ENCODE results near the gene HINT3.

HINT3 gene

DNA sequence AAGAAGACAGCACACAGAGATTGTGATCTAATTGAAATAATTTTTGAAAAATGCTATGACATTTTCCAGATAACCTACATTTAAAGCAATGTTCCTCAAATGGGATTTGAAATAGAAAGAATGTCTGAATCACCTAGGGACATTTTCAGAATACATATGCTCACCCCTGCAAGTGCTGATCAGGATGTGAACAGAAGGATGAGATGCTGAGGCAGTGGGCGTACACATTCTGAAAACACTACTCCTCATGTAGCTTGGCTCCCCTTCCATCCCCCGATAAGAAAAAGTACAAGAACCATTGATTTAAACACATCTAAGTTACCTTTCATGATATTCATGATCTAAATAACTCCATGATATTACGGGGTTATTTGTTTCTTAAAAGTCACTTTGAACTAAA, 29.9 kb upstream of the HINT3 start:
- H3K36me3 ChIP-seq (ENCODE audit: insufficient read depth, low read length) = peaks cover 48% of the 10 kb centered on the region; the same call in 1 of the 2 replicates
- no peak overlapping the region for H3K9ac ChIP-seq (ENCODE audit: low read depth, low read length, poor library complexity, severe bottlenecking)
- no peak overlapping the region for H3K4me3 ChIP-seq (ENCODE audit: low read length, poor library complexity, severe bottlenecking)
- H2AFZ ChIP-seq (ENCODE audit: low read length) = no peak overlapping the region
- H3K9me3 ChIP-seq (ENCODE audit: insufficient read depth, low read depth, low read length) = no peaks in the 10 kb centered on the region
- no peak overlapping the region for H3K4me2 ChIP-seq (ENCODE audit: low read depth, low read length, poor library complexity, severe bottlenecking)
- H3K4me1 ChIP-seq (ENCODE audit: insufficient read depth, low read length, poor library complexity, severe bottlenecking) = peaks cover 27% of the 10 kb centered on the region
- H3K27me3 ChIP-seq (ENCODE audit: insufficient read depth, low read length, poor library complexity, severe bottlenecking) = no peaks in the 10 kb centered on the region
- no peaks in the 10 kb centered on the region for H3K79me2 ChIP-seq (ENCODE audit: insufficient read depth, low read length)
- no peaks in the 10 kb centered on the region for H4K20me1 ChIP-seq (ENCODE audit: insufficient read depth, low read length, poor library complexity, severe bottlenecking)
- H3F3A ChIP-seq (ENCODE audit: low read depth) = no peaks in the 10 kb centered on the region
- TF ChIP-seq EZH2phosphoT487 (IDR thresholded peaks at IDR 0.05; ENCODE audit: borderline replicate concordance) = no peak
- TF ChIP-seq, protein P1, sequence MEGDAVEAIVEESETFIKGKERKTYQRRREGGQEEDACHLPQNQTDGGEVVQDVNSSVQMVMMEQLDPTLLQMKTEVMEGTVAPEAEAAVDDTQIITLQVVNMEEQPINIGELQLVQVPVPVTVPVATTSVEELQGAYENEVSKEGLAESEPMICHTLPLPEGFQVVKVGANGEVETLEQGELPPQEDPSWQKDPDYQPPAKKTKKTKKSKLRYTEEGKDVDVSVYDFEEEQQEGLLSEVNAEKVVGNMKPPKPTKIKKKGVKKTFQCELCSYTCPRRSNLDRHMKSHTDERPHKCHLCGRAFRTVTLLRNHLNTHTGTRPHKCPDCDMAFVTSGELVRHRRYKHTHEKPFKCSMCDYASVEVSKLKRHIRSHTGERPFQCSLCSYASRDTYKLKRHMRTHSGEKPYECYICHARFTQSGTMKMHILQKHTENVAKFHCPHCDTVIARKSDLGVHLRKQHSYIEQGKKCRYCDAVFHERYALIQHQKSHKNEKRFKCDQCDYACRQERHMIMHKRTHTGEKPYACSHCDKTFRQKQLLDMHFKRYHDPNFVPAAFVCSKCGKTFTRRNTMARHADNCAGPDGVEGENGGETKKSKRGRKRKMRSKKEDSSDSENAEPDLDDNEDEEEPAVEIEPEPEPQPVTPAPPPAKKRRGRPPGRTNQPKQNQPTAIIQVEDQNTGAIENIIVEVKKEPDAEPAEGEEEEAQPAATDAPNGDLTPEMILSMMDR (conservative IDR thresholded peaks at IDR 0.05; ENCODE audit: low read length) = no peak
- H3K9me2 ChIP-seq (replicated peaks; ENCODE audit: low read depth, low read length) = no peaks in the 10 kb centered on the region

DNA sequence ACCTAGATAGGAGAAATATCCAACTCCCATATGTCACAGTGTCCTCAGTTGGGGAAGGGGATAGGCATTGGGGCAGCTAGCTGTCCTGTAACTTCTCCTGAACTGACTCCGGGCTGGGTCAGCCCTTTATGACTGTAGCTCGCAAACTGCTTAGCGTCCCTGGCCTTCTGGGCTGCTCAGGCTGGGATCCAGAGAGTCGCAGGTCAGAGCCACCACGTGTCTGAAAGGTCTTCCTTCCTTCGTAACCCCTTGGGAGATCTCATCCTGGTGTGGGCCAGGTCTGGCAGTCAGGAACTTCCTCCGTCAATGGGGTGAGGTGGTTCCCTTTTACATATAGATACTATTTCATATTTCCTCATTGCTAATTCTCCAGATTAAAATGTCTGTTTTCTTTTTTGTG, 28.8 kb upstream of the HINT3 start:
- no peak overlapping the region for H3K4me2 ChIP-seq (ENCODE audit: low read depth, low read length, poor library complexity, severe bottlenecking)

DNA sequence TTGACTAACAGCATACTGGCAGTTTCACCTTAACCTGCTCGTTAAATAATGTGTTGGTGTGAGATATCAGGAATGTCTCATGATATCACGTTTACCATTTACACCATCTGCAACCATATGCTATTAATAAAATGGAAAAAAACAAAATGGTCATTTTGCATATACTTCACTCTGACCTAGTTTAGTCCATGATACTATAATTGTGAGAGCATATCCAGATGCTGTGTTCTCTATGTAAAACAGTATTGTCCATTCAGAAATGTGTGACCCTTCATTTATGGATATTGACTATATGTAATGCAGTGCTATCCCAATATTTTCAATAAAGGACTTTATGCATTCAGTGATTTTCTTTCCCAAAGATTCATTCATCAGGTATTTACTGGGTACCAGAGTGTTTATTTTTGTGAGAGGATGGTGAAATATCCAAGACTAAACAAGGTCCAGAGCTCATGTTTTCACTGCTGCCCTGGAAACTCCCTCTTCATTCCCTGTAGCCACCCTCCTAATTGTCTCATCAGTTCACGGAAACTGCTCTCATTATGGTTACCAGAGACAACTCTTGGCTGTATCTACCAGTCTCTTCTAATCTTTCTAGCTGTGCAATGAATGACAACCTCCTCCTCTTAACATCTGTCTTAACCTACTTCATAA, 25.7 kb upstream of the HINT3 start:
- Histone ChIP-seq H3K4me3 (ENCODE audit: low read length, poor library complexity, severe bottlenecking) (no peak overlapping the region), H3K36me3 (ENCODE audit: insufficient read depth, low read length) (peaks cover 25% of the 10 kb centered on the region; the same call in 1 of the 2 replicates), H4K20me1 (ENCODE audit: insufficient read depth, low read length, poor library complexity, severe bottlenecking) (no peaks in the 10 kb centered on the region), H3F3A (ENCODE audit: low read depth) (no peaks in the 10 kb centered on the region), H3K9ac (ENCODE audit: low read depth, low read length, poor library complexity, severe bottlenecking) (no peak overlapping the region), H3K79me2 (ENCODE audit: insufficient read depth, low read length) (no peaks in the 10 kb centered on the region), H3K27me3 (ENCODE audit: insufficient read depth, low read length, poor library complexity, severe bottlenecking) (no peaks in the 10 kb centered on the region), H3K9me2 (replicated peaks; ENCODE audit: low read depth, low read length) (no peaks in the 10 kb centered on the region), H3K9me3 (ENCODE audit: insufficient read depth, low read depth, low read length) (no peaks in the 10 kb centered on the region; the same call in 1 of the 2 replicates), H2AFZ (ENCODE audit: low read length) (no peak overlapping the region), H3K4me1 (ENCODE audit: insufficient read depth, low read length, poor library complexity, severe bottlenecking) (no peaks in the 10 kb centered on the region), H3K4me2 (ENCODE audit: low read depth, low read length, poor library complexity, severe bottlenecking) (no peak overlapping the region)
- TF ChIP-seq, protein P1 (conservative IDR thresholded peaks at IDR 0.05; ENCODE audit: low read length) = no peak
- TF ChIP-seq EZH2phosphoT487 (IDR thresholded peaks at IDR 0.05; ENCODE audit: borderline replicate concordance) = no peak

More for the DNA sequence above, 28.8 kb upstream of the HINT3 start:
- Histone ChIP-seq H3K27me3 (ENCODE audit: insufficient read depth, low read length, poor library complexity, severe bottlenecking) (no peaks in the 10 kb centered on the region), H2AFZ (ENCODE audit: low read length) (no peak overlapping the region), H4K20me1 (ENCODE audit: insufficient read depth, low read length, poor library complexity, severe bottlenecking) (no peaks in the 10 kb centered on the region), H3K79me2 (ENCODE audit: insufficient read depth, low read length) (no peaks in the 10 kb centered on the region), H3K9me2 (replicated peaks; ENCODE audit: low read depth, low read length) (no peaks in the 10 kb centered on the region), H3K36me3 (ENCODE audit: insufficient read depth, low read length) (peaks cover 38% of the 10 kb centered on the region; the same call in 1 of the 2 replicates), H3K4me3 (ENCODE audit: low read length, poor library complexity, severe bottlenecking) (no peak overlapping the region), H3K4me1 (ENCODE audit: insufficient read depth, low read length, poor library complexity, severe bottlenecking) (peaks cover 27% of the 10 kb centered on the region), H3K9me3 (ENCODE audit: insufficient read depth, low read depth, low read length) (no peaks in the 10 kb centered on the region), H3K9ac (ENCODE audit: low read depth, low read length, poor library complexity, severe bottlenecking) (no peak overlapping the region), H3F3A (ENCODE audit: low read depth) (no peaks in the 10 kb centered on the region)
- TF ChIP-seq, protein P1 (conservative IDR thresholded peaks at IDR 0.05; ENCODE audit: low read length) = no peak
- no peak for TF ChIP-seq EZH2phosphoT487 (IDR thresholded peaks at IDR 0.05; ENCODE audit: borderline replicate concordance)
